ENCODE data around the gene AZGP1. TPM values are rescaled to one million over a fixed set of nuclear protein-coding genes. Genes with fewer than 3 reads are reported as not detected.

The AZGP1 gene
- total and polyA plus RNA-seq, 2 of the 13 experiments (the other 11 are each of a cell fraction or from before 2014, with no cell fraction given) = 93.8 to 229 TPM

GRCh38 chr7:100015232-100016214 is 39.7 kb upstream of the AZGP1 start, which contains the start of gene ZKSCAN1 (continued):
- TF ChIP-seq MAFF (IDR thresholded peaks at IDR 0.05; ENCODE audit: low read depth, low read length) (no peak), EEA1 (CRISPR knock-in tag; IDR thresholded peaks at IDR 0.05; ENCODE audit: borderline replicate concordance) (no peak), SMC3 (IDR thresholded peaks at IDR 0.05; ENCODE audit: low read length) (no peak), RAD51 (IDR thresholded peaks at IDR 0.05; ENCODE audit: borderline replicate concordance) (no peak), ATF1 (CRISPR knock-in tag; IDR thresholded peaks at IDR 0.05) (peak; percentile 91), TERF1 (CRISPR knock-in tag; IDR thresholded peaks at IDR 0.05) (no peak), FOXK2 (IDR thresholded peaks at IDR 0.05) (0 out of 2 replicates have a peak, but pooled peaks have one; percentile 9), SIX4 (CRISPR knock-in tag; IDR thresholded peaks at IDR 0.05) (no peak), ZNF670 (CRISPR knock-in tag; IDR thresholded peaks at IDR 0.05; ENCODE audit: borderline replicate concordance) (no peak), RFXAP (CRISPR knock-in tag; IDR thresholded peaks at IDR 0.05; ENCODE audit: borderline replicate concordance) (peak; percentile 75), CBX5 (CRISPR knock-in tag; IDR thresholded peaks at IDR 0.05; ENCODE audit: borderline replicate concordance) (no peak; the same call in 1 of the 2 replicates), MED1 (CRISPR knock-in tag; IDR thresholded peaks at IDR 0.05) (peak; percentile 89), DNMT1 (CRISPR knock-in tag; IDR thresholded peaks at IDR 0.05) (no peak), NFRKB (IDR thresholded peaks at IDR 0.05) (no peak), PBX3 (CRISPR knock-in tag; IDR thresholded peaks at IDR 0.05; ENCODE audit: borderline replicate concordance) (no peak), E2F5 (CRISPR knock-in tag; conservative IDR thresholded peaks at IDR 0.05) (no peak), TBL1XR1 (IDR thresholded peaks at IDR 0.05; ENCODE audit: borderline replicate concordance, low read length, partially characterized antibody) (peak; percentile 22), ZNF20 (CRISPR knock-in tag; IDR thresholded peaks at IDR 0.05) (no peak), ARID4A (CRISPR knock-in tag; IDR thresholded peaks at IDR 0.05; ENCODE audit: borderline replicate concordance) (peak; percentile 82; the same call in 1 of the 2 replicates), ZNF770 (CRISPR knock-in tag; IDR thresholded peaks at IDR 0.05) (no peak)

All from HepG2 (cell line).